Inflammatory macrophage treated with lipopolysaccharide for 1 hour (primary cell): ENCODE measurements around the gene HOXD13.

ENCODE experiments used
- DNase-seq, 2 donors: peaks; one replicate each; pipeline ENCODE4 v3.0.0-alpha.2; 2020 to 2022

The HOXD13 gene

GRCh38 chr2:176107731-176108181 lies 15.2 kb downstream of the HOXD13 start:
- no peak for DNase-seq

- DNase-seq: no peak
Observed at GRCh38 chr2:176109192-176109901, 16.8 kb downstream of the HOXD13 start.

GRCh38 chr2:176109946-176110345 lies 17.4 kb downstream of the HOXD13 start:
- DNase-seq: no peak

- DNase-seq: no peak
Observed at GRCh38 chr2:176110415-176111308, 18.1 kb downstream of the HOXD13 start.

GRCh38 chr2:176111309-176111663 lies 18.8 kb downstream of the HOXD13 start:
- DNase-seq: peak in 1 of 2 donors; percentile 22

GRCh38 chr2:176111846-176112374 lies 19.4 kb downstream of the HOXD13 start:
- DNase-seq: no peak

- DNase-seq: no peak
Observed at GRCh38 chr2:176112375-176113302, 20.1 kb downstream of the HOXD13 start.

- DNase-seq: no peak
Observed at GRCh38 chr2:176114120-176114929, 21.8 kb downstream of the HOXD13 start.

GRCh38 chr2:176114930-176115625 lies 22.6 kb downstream of the HOXD13 start:
- DNase-seq: no peak

- DNase-seq: no peak
Observed at GRCh38 chr2:176115883-176116813, 23.6 kb downstream of the HOXD13 start, which contains the start of gene HOXD10. Gene HOXD10 (plus strand): TSS chr2:176116778. CDS start chr2:176116834, 56 bp downstream.

- no peak for DNase-seq
Observed at GRCh38 chr2:176117162-176117822, 24.8 kb downstream of the HOXD13 start.

- no peak for DNase-seq
Observed at GRCh38 chr2:176117823-176118371, 25.4 kb downstream of the HOXD13 start.

- DNase-seq: no peak
Observed at GRCh38 chr2:176118601-176119339, 26.2 kb downstream of the HOXD13 start.

- no peak for DNase-seq
Observed at GRCh38 chr2:176120364-176121189, 28.1 kb downstream of the HOXD13 start.

GRCh38 chr2:176121190-176122051 lies 28.9 kb downstream of the HOXD13 start:
- DNase-seq: no peak

GRCh38 chr2:176122052-176122682 lies 29.6 kb downstream of the HOXD13 start:
- DNase-seq: no peak
